Measurements from ENCODE around the gene AUTS2. TPM values are rescaled to one million over a fixed set of nuclear protein-coding genes. Genes with fewer than 3 reads are reported as not detected.

AUTS2 gene
- polyA plus RNA-seq, 1 donor (not counting 4 experiments of a cell fraction or from before 2014, with no cell fraction given): 4.7 TPM

GRCh38 chr7:70630440-70630817, 1032.2 kb downstream of the AUTS2 start:
- Histone ChIP-seq H2AFZ (ENCODE audit: control insufficient read depth, low read length) (no peak overlapping the region), H3K4me1 (ENCODE audit: control insufficient read depth, extremely low read depth, insufficient read depth, low read length) (no peaks in the 10 kb centered on the region), H3K9me3 (ENCODE audit: control insufficient read depth, low read depth, low read length) (no peaks in the 10 kb centered on the region), H4K20me1 (ENCODE audit: control insufficient read depth, extremely low read depth, insufficient read depth, low read length) (no peaks in the 10 kb centered on the region), H3K9ac (ENCODE audit: control insufficient read depth, extremely low read depth, insufficient read depth, low read length) (no peak overlapping the region), H3K36me3 (ENCODE audit: control insufficient read depth in 2 of 2, extremely low read depth in 1 of 2, insufficient read depth in 2 of 2, low read length in 2 of 2) (no peaks in the 10 kb centered on the region), H3K27ac (ENCODE audit: control insufficient read depth, insufficient read depth, low read length) (no peak overlapping the region), H3K9me1 (ENCODE audit: control insufficient read depth, extremely low read depth, insufficient read depth, low read length) (no peaks in the 10 kb centered on the region), H3K4me2 (ENCODE audit: control insufficient read depth, extremely low read depth, insufficient read depth, low read depth, low read length) (no peak overlapping the region), H3K79me2 (ENCODE audit: control insufficient read depth, insufficient read depth, low read length) (no peaks in the 10 kb centered on the region), H3K4me3 (ENCODE audit: control insufficient read depth in 2 of 3, extremely low read depth in 1 of 3, insufficient read depth in 2 of 3, low read depth in 1 of 3, low read length in 3 of 3) (no peak overlapping the region), H3K27me3 (ENCODE audit: control insufficient read depth, extremely low read depth, insufficient read depth, low read length) (no peaks in the 10 kb centered on the region)
- FAIRE-seq (no peak), DNase-seq (ENCODE audit: low read depth, low spot score) (no peak)
- TF ChIP-seq, protein P1, sequence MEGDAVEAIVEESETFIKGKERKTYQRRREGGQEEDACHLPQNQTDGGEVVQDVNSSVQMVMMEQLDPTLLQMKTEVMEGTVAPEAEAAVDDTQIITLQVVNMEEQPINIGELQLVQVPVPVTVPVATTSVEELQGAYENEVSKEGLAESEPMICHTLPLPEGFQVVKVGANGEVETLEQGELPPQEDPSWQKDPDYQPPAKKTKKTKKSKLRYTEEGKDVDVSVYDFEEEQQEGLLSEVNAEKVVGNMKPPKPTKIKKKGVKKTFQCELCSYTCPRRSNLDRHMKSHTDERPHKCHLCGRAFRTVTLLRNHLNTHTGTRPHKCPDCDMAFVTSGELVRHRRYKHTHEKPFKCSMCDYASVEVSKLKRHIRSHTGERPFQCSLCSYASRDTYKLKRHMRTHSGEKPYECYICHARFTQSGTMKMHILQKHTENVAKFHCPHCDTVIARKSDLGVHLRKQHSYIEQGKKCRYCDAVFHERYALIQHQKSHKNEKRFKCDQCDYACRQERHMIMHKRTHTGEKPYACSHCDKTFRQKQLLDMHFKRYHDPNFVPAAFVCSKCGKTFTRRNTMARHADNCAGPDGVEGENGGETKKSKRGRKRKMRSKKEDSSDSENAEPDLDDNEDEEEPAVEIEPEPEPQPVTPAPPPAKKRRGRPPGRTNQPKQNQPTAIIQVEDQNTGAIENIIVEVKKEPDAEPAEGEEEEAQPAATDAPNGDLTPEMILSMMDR (optimal IDR thresholded peaks at IDR 0.05 in 1 of 3, IDR thresholded peaks at IDR 0.05 in 1 of 3, conservative IDR thresholded peaks at IDR 0.05 in 1 of 3; ENCODE audit: extremely low read depth in 1 of 3, insufficient read depth in 2 of 3, low read length in 3 of 3): no peak
- no peak for TF ChIP-seq EZH2 (IDR thresholded peaks at IDR 0.05; ENCODE audit: low read length)
- dilution Hi-C loops (cut with MboI; ENCODE audit: extremely low pct_ligation_motif_present, low sequenced_read_pairs): no loop called here

GRCh38 chr7:70630818-70631457, 1032.7 kb downstream of the AUTS2 start:
- Histone ChIP-seq H4K20me1 (ENCODE audit: control insufficient read depth, extremely low read depth, insufficient read depth, low read length) (no peaks in the 10 kb centered on the region), H3K27ac (ENCODE audit: control insufficient read depth, insufficient read depth, low read length) (no peak overlapping the region), H3K9me1 (ENCODE audit: control insufficient read depth, extremely low read depth, insufficient read depth, low read length) (no peaks in the 10 kb centered on the region), H3K4me1 (ENCODE audit: control insufficient read depth, extremely low read depth, insufficient read depth, low read length) (no peaks in the 10 kb centered on the region), H3K9me3 (ENCODE audit: control insufficient read depth, low read depth, low read length) (no peaks in the 10 kb centered on the region), H3K36me3 (ENCODE audit: control insufficient read depth in 2 of 2, extremely low read depth in 1 of 2, insufficient read depth in 2 of 2, low read length in 2 of 2) (no peaks in the 10 kb centered on the region), H3K9ac (ENCODE audit: control insufficient read depth, extremely low read depth, insufficient read depth, low read length) (no peak overlapping the region), H2AFZ (ENCODE audit: control insufficient read depth, low read length) (no peak overlapping the region), H3K4me2 (ENCODE audit: control insufficient read depth, extremely low read depth, insufficient read depth, low read depth, low read length) (no peak overlapping the region), H3K27me3 (ENCODE audit: control insufficient read depth, extremely low read depth, insufficient read depth, low read length) (no peaks in the 10 kb centered on the region), H3K79me2 (ENCODE audit: control insufficient read depth, insufficient read depth, low read length) (no peaks in the 10 kb centered on the region), H3K4me3 (ENCODE audit: control insufficient read depth in 2 of 3, extremely low read depth in 1 of 3, insufficient read depth in 2 of 3, low read depth in 1 of 3, low read length in 3 of 3) (no peak overlapping the region)
- TF ChIP-seq, protein P1 (optimal IDR thresholded peaks at IDR 0.05 in 1 of 3, IDR thresholded peaks at IDR 0.05 in 1 of 3, conservative IDR thresholded peaks at IDR 0.05 in 1 of 3; ENCODE audit: extremely low read depth in 1 of 3, insufficient read depth in 2 of 3, low read length in 3 of 3): no peak
- no peak for TF ChIP-seq EZH2 (IDR thresholded peaks at IDR 0.05; ENCODE audit: low read length)
- no peak for DNase-seq (ENCODE audit: low read depth, low spot score)
- dilution Hi-C loops (cut with MboI; ENCODE audit: extremely low pct_ligation_motif_present, low sequenced_read_pairs): no loop called here
- no peak for FAIRE-seq
